ENCODE data around the gene SEL1L.

- no peak for TF ChIP-seq CEBPZ (IDR thresholded peaks at IDR 0.05; ENCODE audit: low read length)
- no peak for TF ChIP-seq TCF7 (IDR thresholded peaks at IDR 0.05; ENCODE audit: low read depth)
- no peak for TF ChIP-seq HDAC6 (IDR thresholded peaks at IDR 0.05; ENCODE audit: low read depth, low read length)
- TF ChIP-seq ZNF121 (CRISPR knock-in tag; IDR thresholded peaks at IDR 0.05), result no peak
- TF ChIP-seq MLXIP (CRISPR knock-in tag; IDR thresholded peaks at IDR 0.05; ENCODE audit: borderline replicate concordance), result no peak
Measured at GRCh38 chr14:81557146-81557545, 23.5 kb upstream of the SEL1L start.
